Loucy (cell line): Measurements from ENCODE around the gene LGALS3.

ENCODE experiments used
- H2AFZ ChIP-seq: fragments of 200-600 bp; sonication (generic); 2 replicates; pipeline ENCODE4 v1.6.0; 2016; ENCODE audit warnings: antibody characterized with exemption, mild to moderate bottlenecking, low read length, moderate library complexity
- H3F3A ChIP-seq: fragments of 200-600 bp; 2 replicates; pipeline ENCODE4 v1.6.0; 2016; ENCODE audit warnings: antibody characterized with exemption, low read depth, mild to moderate bottlenecking
- H3K27me3 ChIP-seq: fragments of 200-600 bp; sonication (generic); 2 replicates; pipeline ENCODE4 v1.6.1; 2014; ENCODE audit warnings: low read length, mild to moderate bottlenecking; ENCODE audit not compliant: insufficient read depth, poor library complexity, severe bottlenecking
- H3K36me3 ChIP-seq: fragments of 200-600 bp; sonication (generic); 2 replicates; pipeline ENCODE4 v1.6.1; 2016; ENCODE audit warnings: low read length; ENCODE audit not compliant: insufficient read depth
- H3K4me1 ChIP-seq: fragments of 200-600 bp; sonication (generic); 2 replicates; pipeline ENCODE4 v1.5.1; 2014; ENCODE audit warnings: low read length, mild to moderate bottlenecking; ENCODE audit not compliant: insufficient read depth, poor library complexity, severe bottlenecking
- H3K4me2 ChIP-seq: fragments of 200-600 bp; sonication (generic); 2 replicates; pipeline ENCODE4 v1.6.0; 2014; ENCODE audit warnings: antibody characterized with exemption, low read length, low read depth, mild to moderate bottlenecking; ENCODE audit not compliant: poor library complexity, severe bottlenecking
- H3K4me3 ChIP-seq: fragments of 200-600 bp; sonication (generic); 2 replicates; pipeline ENCODE4 v1.5.1; 2014; ENCODE audit warnings: low read length, mild to moderate bottlenecking, mixed read lengths; ENCODE audit not compliant: poor library complexity, severe bottlenecking
- H3K79me2 ChIP-seq: fragments of 200-600 bp; sonication (generic); 2 replicates; pipeline ENCODE4 v1.6.1; 2014; ENCODE audit warnings: low read length; ENCODE audit not compliant: insufficient read depth
- H3K9ac ChIP-seq: fragments of 200-600 bp; sonication (generic); 2 replicates; pipeline ENCODE4 v1.6.0; 2014; ENCODE audit warnings: mild to moderate bottlenecking, low read depth, low read length, moderate library complexity; ENCODE audit not compliant: poor library complexity, severe bottlenecking
- H3K9me2 ChIP-seq: fragments of 200-600 bp; sonication (generic); replicated peaks from 2 replicates; pipeline ENCODE4 v1.6.1; 2016; ENCODE audit warnings: low read depth, low read length, mixed read lengths
- H3K9me3 ChIP-seq: fragments of 200-600 bp; sonication (generic); 2 replicates; pipeline ENCODE4 v1.6.1; 2014; ENCODE audit warnings: mild to moderate bottlenecking, antibody characterized with exemption, low read length, low read depth; ENCODE audit not compliant: insufficient read depth
- H4K20me1 ChIP-seq: fragments of 200-600 bp; sonication (generic); 2 replicates; pipeline ENCODE4 v1.6.0; 2014; ENCODE audit warnings: antibody characterized with exemption, low read length, mild to moderate bottlenecking; ENCODE audit not compliant: insufficient read depth, poor library complexity, severe bottlenecking
- EZH2phosphoT487 ChIP-seq: fragments of 200-600 bp; IDR thresholded peaks from 2 replicates; pipeline ENCODE4 v1.6.1; 2018; ENCODE audit warnings: antibody characterized with exemption, mild to moderate bottlenecking, moderate library complexity, borderline replicate concordance
- TF ChIP-seq, protein P1 (sequence below): fragments of 200-600 bp; sonication (generic); conservative IDR thresholded peaks from 2 replicates; pipeline ENCODE4 v1.5.1; 2014; ENCODE audit warnings: mild to moderate bottlenecking, antibody characterized with exemption, low read length

Gene LGALS3

DNA sequence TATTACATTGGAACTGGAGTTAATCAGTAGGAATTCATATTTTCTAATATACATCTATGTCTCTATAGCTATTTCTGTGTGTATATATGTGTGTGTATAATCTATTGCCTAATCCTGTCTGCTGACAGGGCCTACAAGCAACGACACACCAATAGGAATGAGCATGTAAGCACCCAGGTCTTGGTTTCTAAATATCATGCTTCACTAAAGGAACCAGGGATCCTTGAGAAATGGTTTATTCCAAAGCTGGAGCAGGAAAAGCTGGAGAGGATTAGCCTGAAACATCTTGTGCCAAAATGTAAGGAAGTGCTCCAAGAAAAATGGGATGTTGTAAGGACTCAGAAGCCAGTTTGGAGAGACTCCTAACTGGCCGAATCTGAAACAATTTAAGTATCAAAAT lies 29.3 kb upstream of the LGALS3 start:
- peaks cover 47% of the 10 kb centered on the region for H3K4me1 ChIP-seq
- no peaks in the 10 kb centered on the region for H3K79me2 ChIP-seq
- H3F3A ChIP-seq: peaks cover 12% of the 10 kb centered on the region; the same call in 1 of the 2 replicates
- no peaks in the 10 kb centered on the region for H3K9me2 ChIP-seq
- H3K9ac ChIP-seq: no peak overlapping the region
- no peaks in the 10 kb centered on the region for H3K36me3 ChIP-seq
- H4K20me1 ChIP-seq: no peaks in the 10 kb centered on the region
- no peak overlapping the region for H2AFZ ChIP-seq
- H3K27me3 ChIP-seq: no peaks in the 10 kb centered on the region
- TF ChIP-seq, protein P1, sequence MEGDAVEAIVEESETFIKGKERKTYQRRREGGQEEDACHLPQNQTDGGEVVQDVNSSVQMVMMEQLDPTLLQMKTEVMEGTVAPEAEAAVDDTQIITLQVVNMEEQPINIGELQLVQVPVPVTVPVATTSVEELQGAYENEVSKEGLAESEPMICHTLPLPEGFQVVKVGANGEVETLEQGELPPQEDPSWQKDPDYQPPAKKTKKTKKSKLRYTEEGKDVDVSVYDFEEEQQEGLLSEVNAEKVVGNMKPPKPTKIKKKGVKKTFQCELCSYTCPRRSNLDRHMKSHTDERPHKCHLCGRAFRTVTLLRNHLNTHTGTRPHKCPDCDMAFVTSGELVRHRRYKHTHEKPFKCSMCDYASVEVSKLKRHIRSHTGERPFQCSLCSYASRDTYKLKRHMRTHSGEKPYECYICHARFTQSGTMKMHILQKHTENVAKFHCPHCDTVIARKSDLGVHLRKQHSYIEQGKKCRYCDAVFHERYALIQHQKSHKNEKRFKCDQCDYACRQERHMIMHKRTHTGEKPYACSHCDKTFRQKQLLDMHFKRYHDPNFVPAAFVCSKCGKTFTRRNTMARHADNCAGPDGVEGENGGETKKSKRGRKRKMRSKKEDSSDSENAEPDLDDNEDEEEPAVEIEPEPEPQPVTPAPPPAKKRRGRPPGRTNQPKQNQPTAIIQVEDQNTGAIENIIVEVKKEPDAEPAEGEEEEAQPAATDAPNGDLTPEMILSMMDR: no peak
- TF ChIP-seq EZH2phosphoT487: no peak
- peaks cover 6% of the 10 kb centered on the region; the same call in 1 of the 2 replicates for H3K9me3 ChIP-seq
- H3K4me3 ChIP-seq: no peak overlapping the region
- no peak overlapping the region for H3K4me2 ChIP-seq

DNA sequence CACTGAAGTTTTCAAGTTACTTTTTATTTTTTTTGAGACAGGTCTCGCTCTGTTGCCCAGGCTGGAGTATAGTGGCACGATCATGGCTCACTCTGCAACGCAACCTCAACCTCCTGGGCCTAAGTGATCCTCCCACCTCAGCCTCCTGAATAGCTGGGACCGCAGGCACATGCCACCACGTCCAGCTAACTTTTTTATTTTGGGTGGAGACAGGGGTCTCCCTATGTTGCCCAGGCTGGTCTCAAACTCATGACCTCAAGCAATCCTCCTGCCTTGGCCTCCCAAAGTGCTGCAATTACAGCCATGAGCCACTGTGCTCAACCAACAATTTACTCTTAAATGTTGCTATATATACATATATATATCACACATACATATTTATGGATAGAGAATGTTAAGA lies 27.4 kb upstream of the LGALS3 start:
- Histone ChIP-seq H3K4me2 (peak overlapping the region; percentile 58), H3K9me3 (peaks cover 6% of the 10 kb centered on the region; the same call in 1 of the 2 replicates), H2AFZ (peak overlapping the region; percentile 80; the same call in 1 of the 2 replicates), H3F3A (peaks cover 12% of the 10 kb centered on the region; the same call in 1 of the 2 replicates), H3K9me2 (no peaks in the 10 kb centered on the region), H3K4me1 (peaks cover 47% of the 10 kb centered on the region), H4K20me1 (no peaks in the 10 kb centered on the region), H3K36me3 (no peaks in the 10 kb centered on the region), H3K9ac (peak overlapping the region; percentile 68), H3K79me2 (no peaks in the 10 kb centered on the region), H3K27me3 (no peaks in the 10 kb centered on the region), H3K4me3 (peak overlapping the region; percentile 38)
- TF ChIP-seq EZH2phosphoT487: no peak
- TF ChIP-seq, protein P1: no peak

DNA sequence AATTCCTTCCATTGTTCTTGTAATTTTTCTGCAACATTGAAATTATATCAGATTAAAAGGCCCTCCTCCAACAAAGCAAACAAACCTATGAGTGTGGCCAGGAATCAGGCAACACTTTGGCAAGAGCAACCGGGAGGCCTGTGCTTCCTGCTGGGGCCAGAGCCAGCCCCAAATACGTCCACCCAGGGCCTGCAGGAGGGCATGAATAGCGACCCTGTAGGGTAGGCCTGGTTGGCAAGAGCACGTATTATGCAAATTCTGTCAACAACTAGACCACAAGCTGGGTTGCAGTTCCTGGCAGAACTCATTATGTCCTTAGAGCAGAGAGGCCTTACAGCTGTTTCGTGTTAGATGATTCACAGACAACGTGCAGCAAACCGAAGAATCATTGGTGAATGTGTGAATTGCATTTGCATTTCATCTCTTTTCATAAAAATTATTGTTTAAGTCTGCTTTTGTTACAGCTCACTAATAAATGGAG lies 26.9 kb upstream of the LGALS3 start:
- no peaks in the 10 kb centered on the region for H3K9me2 ChIP-seq
- no peaks in the 10 kb centered on the region for H3K36me3 ChIP-seq
- H3K4me1 ChIP-seq: peaks cover 47% of the 10 kb centered on the region
- peaks cover 6% of the 10 kb centered on the region; the same call in 1 of the 2 replicates for H3K9me3 ChIP-seq
- H3K9ac ChIP-seq: peak overlapping the region; percentile 68
- TF ChIP-seq, protein P1: no peak
- no peak for TF ChIP-seq EZH2phosphoT487
- no peaks in the 10 kb centered on the region for H4K20me1 ChIP-seq
- peak overlapping the region; percentile 80; the same call in 1 of the 2 replicates for H2AFZ ChIP-seq
- no peaks in the 10 kb centered on the region for H3K79me2 ChIP-seq
- peak overlapping the region; percentile 58 for H3K4me2 ChIP-seq
- H3K4me3 ChIP-seq: peak overlapping the region; percentile 38
- H3K27me3 ChIP-seq: no peaks in the 10 kb centered on the region
- H3F3A ChIP-seq: peaks cover 12% of the 10 kb centered on the region; the same call in 1 of the 2 replicates
